Stomach (tissue), 9 donors: ENCODE results near the gene NDUFS8. TPM values are rescaled to one million over a fixed set of nuclear protein-coding genes. Genes with fewer than 3 reads are reported as not detected.
A peak's percentile ranks its signal among the peaks of the same experiment; 100 is the strongest.

Experiments used
- DNase-seq, 2 donors: peaks; one replicate each; pipeline versions ENCODE4 v3.0.0 to v3.0.0-alpha.2; 2013 to 2019
- H3K27ac ChIP-seq, 5 donors: fragments of 200-600 bp in 4 of 5; sonication (generic) in 4 of 5; one replicate each; pipeline ENCODE4 v1.5.1; 2013 to 2019; ENCODE audit warnings: mild to moderate bottlenecking in 1 of 5, moderate library complexity in 1 of 5
- H3K27me3 ChIP-seq, 3 donors: fragments of 200-600 bp; sonication (generic); one replicate each; pipeline ENCODE4 v1.5.1; 2017 to 2019; ENCODE audit warnings: mixed run types in 1 of 3
- H3K36me3 ChIP-seq, 4 donors: fragments of 200-600 bp; sonication (generic); 1 replicate in 3 of 4; 2 replicates in 1 of 4; pipeline ENCODE4 v1.5.1; 2016 to 2019
- H3K4me1 ChIP-seq, 4 donors: fragments of 200-600 bp; sonication (generic); one replicate each; pipeline ENCODE4 v1.5.1; 2016 to 2019
- H3K4me3 ChIP-seq, 4 donors: fragments of 200-600 bp; sonication (generic) in 3 of 4; one replicate each; pipeline ENCODE4 v1.5.1; 2016 to 2019; ENCODE audit warnings: mild to moderate bottlenecking in 1 of 4
- H3K9me3 ChIP-seq, 4 donors: fragments of 200-600 bp; sonication (generic); one replicate each; pipeline ENCODE4 v1.5.1; 2016 to 2019
- CTCF ChIP-seq, 7 experiments: fragments of 450-650 bp in 4 of 7; fragments of 200-600 bp in 3 of 7; sonication (generic) in 3 of 7; IDR thresholded peaks; one replicate each; pipeline ENCODE4 v1.5.1; 2016 to 2019; ENCODE audit warnings: antibody characterized with exemption in 7 of 7, control low read depth in 2 of 7, mild to moderate bottlenecking in 1 of 7
- EP300 ChIP-seq: sonication (generic); formaldehyde crosslinking; IDR thresholded peaks from one replicate; pipeline ENCODE4 v1.6.1; 2017; ENCODE audit warnings: antibody characterized with exemption
- POLR2A ChIP-seq, 4 donors: fragments of 450-650 bp; IDR thresholded peaks; one replicate each; pipeline ENCODE4 v1.6.1; 2016; ENCODE audit warnings: antibody characterized with exemption in 4 of 4, control low read depth in 2 of 4, mild to moderate bottlenecking in 1 of 4, moderate library complexity in 1 of 4
- POLR2AphosphoS5 ChIP-seq, 3 donors: sonication (generic); formaldehyde crosslinking; IDR thresholded peaks; one replicate each; pipeline ENCODE4 v1.6.1; 2016; ENCODE audit warnings: antibody characterized with exemption in 3 of 3
- WGBS, 5 donors: extraction: QIAGEN DNeasy Blood & Tissue Kit in 3 of 5; methylation state at CpG; one replicate each; pipeline versions ENCODE4 v1.1.5 to v1.1.7; 2013 to 2018; 5-methylcytosine and 5-hydroxymethylcytosine counted together
- intact Hi-C: fragments of 100-400 bp; cut with DNase I; formaldehyde crosslinking; loops from one replicate; pipeline ENCODE4 v1.15.1; 2023; ENCODE audit warnings: low total_unique reads
- polyA plus RNA-seq, 3 donors: library from polyadenylated mRNA; stranded (reverse); fragments of 200-250 nt; gene quantifications; one replicate each; pipeline ENCODE4 v1.2.3, GENCODE V29; 2013
- total RNA-seq, 5 donors: library from RNA; depleted of rRNA; stranded (reverse); fragments of >200 nt; gene quantifications; one replicate each; pipeline versions ENCODE4 v1.1.0 to v1.2.3, GENCODE V29; 2014 to 2016
- donor health status: healthy with polysubstance abuse.
- donor health status: Bipolar disorder and iron deficiency.
- donor health status: healthy.

NDUFS8 gene
- total and polyA plus RNA-seq, 8 donors, result 52.0 to 310 (median 161) TPM

- intact Hi-C loops, result no loop called here
- no peak for DNase-seq
- H3K4me1 ChIP-seq, result peaks cover 70 to 88% (median 80%) of the 10 kb centered on the region in 4 donors
- no peaks in the 10 kb centered on the region for H3K9me3 ChIP-seq
- H3K36me3 ChIP-seq, result no peaks in the 10 kb centered on the region
- H3K4me3 ChIP-seq, result peak overlapping the region; percentile 28 to 44 (median 38)
- peak overlapping the region; percentile 81 to 94 (median 88) for H3K27ac ChIP-seq
- no peaks in the 10 kb centered on the region for H3K27me3 ChIP-seq
- no peak for TF ChIP-seq EP300
- no peak for TF ChIP-seq CTCF (IDR thresholded peaks at IDR 0.05)
- TF ChIP-seq POLR2AphosphoS5 (IDR thresholded peaks at IDR 0.05), result no peak
- no peak for TF ChIP-seq POLR2A (IDR thresholded peaks at IDR 0.05)
- WGBS, 5 donors, result 72 to 81% (median 78%) methylated on average over 16 of the region's 16 CpGs
These were observed 19.2 kb upstream of the NDUFS8 start for GRCh38 chr11:68011051-68011943.

GRCh38 chr11:68012044-68012842, 18.2 kb upstream of the NDUFS8 start:
- no peaks in the 10 kb centered on the region for H3K36me3 ChIP-seq
- H3K27me3 ChIP-seq, result no peaks in the 10 kb centered on the region
- intact Hi-C loops, result no loop called here
- no peak for TF ChIP-seq CTCF (IDR thresholded peaks at IDR 0.05)
- TF ChIP-seq POLR2A (IDR thresholded peaks at IDR 0.05), result no peak
- no peak for TF ChIP-seq POLR2AphosphoS5 (IDR thresholded peaks at IDR 0.05)
- TF ChIP-seq EP300, result no peak
- H3K4me3 ChIP-seq, result no peak overlapping the region
- peak overlapping the region in 4 of 5 donors; percentile 86 to 94 (median 90) for H3K27ac ChIP-seq
- peaks cover 75 to 90% (median 82%) of the 10 kb centered on the region in 4 donors for H3K4me1 ChIP-seq
- DNase-seq, result peak in 1 of 2 donors; percentile 17
- WGBS, 5 donors, result 57 to 79% (median 68%) methylated on average over 16 to 17 of the region's 17 CpGs
- H3K9me3 ChIP-seq, result no peaks in the 10 kb centered on the region

- intact Hi-C loops, result no loop called here
- no peaks in the 10 kb centered on the region for H3K27me3 ChIP-seq
- H3K36me3 ChIP-seq, result no peaks in the 10 kb centered on the region
- peaks cover 76 to 95% (median 81%) of the 10 kb centered on the region in 4 donors for H3K4me1 ChIP-seq
- H3K27ac ChIP-seq, result peak overlapping the region; percentile 15 to 94 (median 86)
- H3K9me3 ChIP-seq, result no peaks in the 10 kb centered on the region
- TF ChIP-seq CTCF (IDR thresholded peaks at IDR 0.05) (no peak), POLR2AphosphoS5 (IDR thresholded peaks at IDR 0.05) (peak in 1 of 3 donors; percentile 57)
- DNase-seq, result peak in 1 of 2 donors; percentile 87
- no peak overlapping the region for H3K4me3 ChIP-seq
- WGBS, 5 donors, result 45 to 63% (median 54%) methylated on average over 12 to 16 of the region's 16 CpGs
These were observed 17.5 kb upstream of the NDUFS8 start for GRCh38 chr11:68012843-68013610.
